HUES6 (cell line): ENCODE results near the gene OR2T8.

ENCODE experiments used
- H3K27ac ChIP-seq: 2 replicates; pipeline ENCODE4 v1.7.0; 2013; ENCODE audit warnings: low read depth, mild to moderate bottlenecking, low read length, inconsistent platforms
- H3K27me3 ChIP-seq: 2 replicates; pipeline ENCODE4 v1.6.1; 2013; ENCODE audit warnings: low read length; ENCODE audit not compliant: control insufficient read depth, insufficient read depth
- H3K36me3 ChIP-seq: 2 replicates; pipeline ENCODE4 v1.6.1; 2013; ENCODE audit warnings: low read length; ENCODE audit not compliant: control insufficient read depth, insufficient read depth
- H3K4me1 ChIP-seq: 2 replicates; pipeline ENCODE4 v1.6.1; 2013; ENCODE audit warnings: low read length; ENCODE audit not compliant: control insufficient read depth, insufficient read depth
- H3K4me3 ChIP-seq: 2 replicates; pipeline ENCODE4 v1.5.1; 2013; ENCODE audit warnings: low read depth, low read length
- H3K9ac ChIP-seq: one replicate; pipeline ENCODE4 v1.6.1; 2013; ENCODE audit warnings: mild to moderate bottlenecking, low read length
- H3K9me3 ChIP-seq: 2 replicates; pipeline ENCODE4 v1.6.1; 2013; ENCODE audit warnings: low read depth, low read length; ENCODE audit not compliant: control insufficient read depth, insufficient read depth

The OR2T8 gene

DNA sequence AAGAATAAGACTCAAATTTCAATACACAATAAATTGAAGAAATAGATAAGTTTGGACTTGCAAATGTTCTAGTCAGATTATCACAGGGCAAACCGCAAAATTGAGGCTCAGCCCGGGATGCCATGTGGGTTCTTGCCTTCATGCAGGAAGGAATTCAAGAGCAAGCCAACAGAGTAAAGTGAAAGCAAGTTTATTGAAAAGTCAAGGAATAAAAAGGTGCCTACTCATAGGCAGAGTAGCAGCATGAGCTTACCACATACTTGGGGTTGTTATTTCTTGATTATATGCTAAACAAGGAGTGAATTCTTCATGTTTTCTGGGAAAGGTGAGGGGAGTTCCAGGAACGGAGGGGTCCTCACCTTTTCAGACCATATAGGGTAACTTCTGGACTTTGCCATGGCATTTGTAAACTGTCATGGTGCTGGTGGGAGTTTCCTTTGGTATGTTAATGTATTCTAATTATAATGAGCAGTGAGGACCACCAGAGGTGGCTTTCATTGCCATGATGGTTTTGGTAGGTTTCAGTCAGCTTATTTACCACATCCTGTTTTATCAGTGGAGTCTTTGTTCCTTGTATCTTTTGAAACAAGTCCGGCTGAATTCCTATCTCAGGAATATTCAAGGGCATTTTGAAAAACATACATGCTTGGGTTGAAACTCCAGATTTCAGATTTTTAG, 43.0 kb downstream of the OR2T8 start:
- Histone ChIP-seq H3K27me3 (no peaks in the 10 kb centered on the region), H3K36me3 (no peaks in the 10 kb centered on the region), H3K4me3 (no peak overlapping the region), H3K27ac (no peak overlapping the region), H3K9ac (no peak overlapping the region), H3K9me3 (peaks cover 24% of the 10 kb centered on the region; the same call in 1 of the 2 replicates), H3K4me1 (no peaks in the 10 kb centered on the region)

DNA sequence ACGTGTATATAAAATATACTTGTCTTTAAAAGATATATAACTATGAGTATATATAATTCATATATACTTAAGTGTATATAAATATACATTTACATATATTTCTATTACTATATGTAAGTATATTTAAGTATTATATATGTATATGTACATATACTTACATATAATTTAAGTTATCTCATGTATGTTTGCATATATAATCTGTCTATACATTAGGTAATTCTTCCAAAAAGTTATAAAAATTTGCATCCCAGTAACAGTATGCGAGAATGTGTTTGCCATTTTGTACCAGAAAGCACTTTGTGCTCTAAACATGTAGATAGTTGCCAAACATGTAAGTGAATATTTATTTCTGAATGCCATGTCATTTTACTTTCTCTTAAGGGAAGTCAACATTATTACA, 44.9 kb downstream of the OR2T8 start, which contains the start of gene OR2AK2:
Gene OR2AK2, plus strand, starts transcription at position 301 of the 400 bp plus-strand sequence. CDS start 144 bp downstream, outside the sequence.
- no peak within 1 kb of the TSS for H3K9ac ChIP-seq
- H3K27ac ChIP-seq, result no peak within 1 kb of the TSS
- H3K9me3 ChIP-seq, result peaks cover 26% of the 10 kb centered on the region; the same call in 1 of the 2 replicates
- H3K27me3 ChIP-seq, result no peaks in the 10 kb centered on the region
- no peaks in the 10 kb centered on the region for H3K36me3 ChIP-seq
- no peak within 1 kb of the TSS for H3K4me3 ChIP-seq
- H3K4me1 ChIP-seq, result no peaks in the 10 kb centered on the region

- Histone ChIP-seq H3K4me3 (no peak overlapping the region), H3K4me1 (no peaks in the 10 kb centered on the region), H3K27ac (no peak overlapping the region), H3K9me3 (peaks cover 25% of the 10 kb centered on the region; the same call in 1 of the 2 replicates), H3K9ac (no peak overlapping the region), H3K36me3 (no peaks in the 10 kb centered on the region), H3K27me3 (no peaks in the 10 kb centered on the region)
Measured at GRCh38 chr1:247966532-247967204, 46.6 kb downstream of the OR2T8 start.
